Amniotic stem cell (primary cell): Measurements from ENCODE around the gene DNAAF5.

Source experiments
- DNase-seq: peaks from one replicate; lab custom pipeline; 2025; lab: John Stamatoyannopoulos, UW

DNAAF5 gene

DNA sequence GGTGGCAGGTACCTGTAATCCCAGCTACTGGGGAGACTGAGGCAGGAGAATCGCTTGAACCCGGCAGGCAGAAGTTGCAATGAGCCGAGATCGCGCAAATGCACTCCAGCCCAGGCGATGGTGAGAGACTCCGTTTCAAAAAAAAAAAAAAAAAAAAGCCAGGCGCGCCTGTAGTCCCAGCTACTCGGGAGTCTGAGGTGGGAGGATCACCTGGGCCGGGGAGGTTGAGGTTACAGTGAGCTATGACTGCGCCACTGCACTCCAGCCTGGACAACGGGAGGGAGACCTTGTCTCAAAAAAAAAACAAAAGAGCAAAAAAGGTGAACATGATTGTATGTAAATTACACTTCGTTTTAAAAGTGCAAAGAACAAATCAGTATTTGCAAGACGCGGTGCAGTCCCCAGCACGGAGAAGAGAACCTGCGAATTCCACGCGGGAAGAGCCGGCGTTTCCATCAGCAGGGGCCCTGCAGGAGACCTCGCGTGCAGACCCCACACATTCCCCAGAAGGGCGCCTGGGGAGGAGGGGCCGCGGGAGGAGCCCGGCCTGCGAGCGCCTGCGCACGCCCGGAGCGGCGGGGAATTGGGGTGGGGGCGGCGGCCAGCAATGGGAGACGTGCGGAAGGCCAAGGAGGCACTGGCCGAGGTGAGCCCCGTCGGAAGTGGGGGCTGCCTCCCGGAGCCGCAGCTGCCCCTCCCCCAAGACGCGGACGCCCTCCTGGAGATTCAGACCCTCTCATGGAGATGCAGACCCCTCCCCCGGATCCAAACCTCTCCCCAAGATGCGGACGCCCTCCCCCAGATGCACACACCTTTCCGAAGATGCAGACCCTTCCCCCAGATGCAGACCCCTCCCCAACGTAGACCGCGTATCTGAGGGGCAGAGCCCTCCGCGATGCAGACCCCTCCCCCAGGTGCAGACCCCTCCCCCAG, 89.1 kb downstream of the DNAAF5 start:
- no peak for DNase-seq

DNA sequence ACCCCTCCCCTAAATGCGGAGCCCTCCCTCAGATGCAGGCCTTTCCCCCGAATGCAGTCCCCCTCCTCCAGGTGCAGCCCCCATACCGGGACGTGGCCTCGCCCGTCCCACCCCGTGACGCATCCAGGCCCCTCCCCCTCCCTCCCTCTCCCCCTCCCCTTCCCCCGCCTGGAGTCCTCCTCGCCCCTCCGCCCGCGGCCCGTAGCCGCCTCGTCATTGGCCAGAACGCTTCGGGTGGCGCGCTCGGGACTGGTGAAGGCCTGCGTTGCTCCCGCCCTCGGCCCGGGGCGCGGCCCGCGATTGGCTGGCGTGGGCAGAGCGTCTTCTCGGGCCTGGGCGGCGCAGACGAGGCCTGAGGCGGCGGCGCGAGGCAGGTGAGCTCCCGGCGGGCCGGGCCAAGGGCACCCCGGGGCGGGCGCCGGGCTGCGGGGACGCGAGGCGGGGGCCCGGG, 89.8 kb downstream of the DNAAF5 start:
- peak; percentile 92 for DNase-seq

DNA sequence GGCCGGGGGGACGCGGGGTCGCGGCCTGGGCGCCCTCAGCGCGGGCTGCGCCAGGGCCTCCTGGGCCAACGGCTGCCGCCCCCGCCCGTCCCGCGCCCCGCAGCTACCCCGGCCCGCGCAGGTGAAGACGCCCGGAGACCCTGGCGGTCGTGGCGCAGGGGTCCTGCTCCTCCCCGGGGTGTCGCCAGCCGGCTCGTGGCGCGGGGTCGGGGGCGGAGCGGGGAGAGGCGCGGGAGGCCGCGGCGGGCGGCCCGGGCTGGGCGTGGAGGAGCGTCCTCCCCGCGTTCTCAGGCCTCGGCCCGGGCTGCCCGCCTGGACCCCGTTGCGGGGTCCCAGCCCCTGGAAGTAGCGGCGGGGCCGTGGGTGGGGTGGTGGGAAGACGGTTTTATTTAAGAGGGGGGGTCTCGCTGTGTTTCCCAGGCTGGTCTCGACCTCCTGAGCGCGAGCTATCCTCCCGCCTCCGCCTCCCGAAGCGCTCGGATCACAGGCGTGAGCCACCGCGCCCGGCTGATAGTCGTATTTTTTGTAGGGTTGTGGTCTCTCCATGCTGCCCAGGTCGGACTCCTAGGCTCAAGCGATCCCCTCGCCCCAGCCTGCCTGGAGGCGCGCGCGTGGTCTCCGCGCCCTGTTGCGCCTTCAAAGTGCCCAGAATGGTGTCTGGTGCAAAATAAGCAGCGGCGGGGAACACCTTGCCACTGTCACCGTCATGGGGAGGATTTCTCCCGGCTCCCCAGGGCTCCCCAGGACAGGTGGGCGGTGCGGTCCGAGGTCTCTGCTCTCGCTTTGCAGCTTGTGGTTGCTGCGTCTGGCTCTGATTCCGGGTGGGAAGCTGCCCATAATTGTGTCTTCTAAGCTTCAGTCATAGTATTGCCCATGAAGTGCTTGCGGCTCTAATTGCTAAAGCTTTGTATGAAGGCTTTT, 90.5 kb downstream of the DNAAF5 start:
- DNase-seq, result no peak

DNA sequence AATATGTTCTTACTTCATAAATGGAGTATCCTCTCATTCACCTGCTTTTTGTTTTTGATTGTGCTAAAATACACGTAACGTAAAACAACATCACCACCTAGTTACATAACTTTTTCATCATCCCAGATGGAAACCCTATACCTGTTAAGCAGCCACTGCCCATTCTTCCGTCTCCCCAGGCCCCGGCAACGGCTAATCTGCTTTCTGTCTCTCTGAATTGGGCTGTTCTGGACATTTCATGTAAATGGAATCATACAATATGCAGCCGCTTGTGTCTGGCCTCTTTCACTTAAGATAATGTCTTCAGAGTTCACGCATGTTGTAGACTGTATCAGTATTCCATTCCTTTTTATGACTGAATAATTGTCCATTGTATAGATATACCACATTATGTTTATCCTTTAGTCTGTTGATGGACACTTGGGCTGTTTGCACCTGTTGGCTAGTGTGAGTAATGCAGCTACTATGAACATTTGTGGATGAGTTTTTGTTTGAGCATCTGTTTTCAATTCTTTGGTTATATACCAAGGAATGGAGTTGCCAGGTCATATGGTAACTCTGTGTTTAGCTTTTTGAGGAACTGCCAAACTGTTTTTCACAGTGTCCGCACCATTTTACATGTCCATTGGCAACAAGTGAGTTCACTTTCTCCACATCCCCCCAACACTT, 91.7 kb downstream of the DNAAF5 start:
- DNase-seq, result no peak

DNA sequence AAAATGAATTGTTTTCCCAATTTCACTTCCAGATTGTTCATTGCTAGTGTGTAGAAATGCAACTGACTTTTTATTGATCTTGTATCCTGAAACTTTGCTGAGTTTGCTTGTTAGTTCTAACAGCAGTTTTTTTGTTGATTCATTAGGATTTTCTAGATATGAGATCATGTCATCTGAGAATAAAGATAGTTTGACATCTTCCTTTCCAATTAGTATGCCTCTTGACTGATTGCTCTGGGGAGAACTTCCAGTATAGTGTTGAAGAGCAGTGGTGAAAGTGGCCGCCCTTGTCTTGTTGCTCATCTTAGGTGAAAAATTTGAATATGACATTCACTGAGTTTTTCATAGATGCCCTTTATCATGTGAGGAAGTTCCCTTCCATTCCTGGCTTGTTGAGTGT, 93.8 kb downstream of the DNAAF5 start:
- no peak for DNase-seq

DNA sequence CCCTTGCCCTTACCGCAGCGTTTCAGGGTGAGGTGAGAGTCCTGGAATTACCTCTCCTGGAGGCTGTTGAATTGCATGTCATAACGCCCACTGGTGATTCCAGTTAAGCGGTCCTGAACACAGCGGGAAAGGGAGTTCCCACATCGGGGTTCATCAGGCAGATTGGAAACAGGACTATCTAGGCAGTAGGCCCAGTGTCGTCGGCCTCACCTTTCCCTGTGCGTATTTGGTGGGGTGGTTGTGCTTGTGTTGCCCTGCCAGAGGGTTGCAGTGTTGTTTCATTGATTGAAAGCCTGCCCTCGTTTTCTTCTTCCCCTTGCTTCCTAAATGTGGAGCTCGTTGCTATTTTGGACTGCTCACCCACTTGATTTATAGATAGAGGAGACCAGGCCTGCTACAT, 95.2 kb downstream of the DNAAF5 start:
- no peak for DNase-seq

DNA sequence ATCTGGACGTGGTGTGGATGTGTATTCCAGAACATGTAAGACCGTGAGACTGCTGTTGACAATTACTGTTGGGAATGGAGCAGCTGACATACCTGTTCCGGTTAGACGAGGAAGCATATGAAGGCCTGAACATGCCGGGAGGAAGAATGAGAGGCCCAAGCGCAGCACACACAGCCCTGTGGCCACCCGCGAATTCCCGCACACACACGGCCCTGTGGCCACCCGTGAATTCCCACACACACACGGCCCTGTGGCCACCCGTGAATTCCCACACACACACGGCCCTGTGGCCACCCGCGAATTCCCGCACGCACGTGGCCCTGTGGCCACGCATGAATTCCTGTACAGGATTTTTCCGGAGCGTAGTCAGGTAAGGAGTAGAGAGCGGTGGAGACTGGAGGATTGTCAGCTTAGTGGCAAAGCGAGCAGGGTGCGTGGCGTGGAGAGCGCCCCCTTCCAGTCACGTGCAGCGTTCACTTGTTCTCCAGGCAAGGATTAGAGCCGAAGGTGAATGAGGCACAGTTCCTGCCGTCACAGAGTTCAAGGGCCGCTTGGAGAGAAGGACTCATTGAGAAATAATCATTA, 96.3 kb downstream of the DNAAF5 start:
- no peak for DNase-seq

DNA sequence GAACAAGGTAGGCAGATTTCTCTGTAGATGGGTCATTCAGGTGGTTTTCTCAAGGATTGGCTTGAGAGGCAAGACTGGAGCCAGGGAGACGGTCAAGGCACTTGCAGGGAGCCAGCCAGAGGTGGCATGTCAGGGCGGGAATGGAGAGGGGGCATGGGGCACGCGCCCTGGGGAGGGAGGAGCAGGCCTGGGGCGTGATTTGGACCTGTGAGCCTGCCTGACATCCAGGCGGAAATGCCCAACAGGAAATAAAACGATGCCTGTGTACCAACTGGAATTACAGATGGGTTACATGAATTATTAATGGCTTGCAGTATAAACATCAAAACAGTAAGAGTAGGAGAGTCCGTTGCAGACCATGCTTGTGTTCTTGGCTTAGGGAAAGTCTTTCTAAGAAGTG, 97.2 kb downstream of the DNAAF5 start:
- DNase-seq, result no peak

DNA sequence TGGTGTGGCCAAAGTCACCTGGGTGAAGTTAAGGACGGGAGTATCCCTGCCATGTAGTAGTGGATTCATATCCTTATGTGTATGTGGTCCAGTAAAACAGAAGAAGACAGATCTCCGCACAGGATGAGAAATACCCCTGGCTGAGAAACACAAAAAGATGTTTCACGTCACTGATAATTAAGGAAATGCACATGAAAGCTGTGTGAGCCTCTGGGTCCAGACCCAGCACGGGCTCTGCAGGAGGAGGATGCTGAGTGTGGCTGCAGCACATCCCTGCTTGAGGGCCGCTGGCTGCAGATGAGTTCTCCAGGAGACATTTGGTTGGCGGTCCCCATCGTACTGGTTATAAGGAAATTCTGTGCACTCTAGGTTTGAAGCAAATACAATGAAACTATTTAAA, 97.6 kb downstream of the DNAAF5 start:
- no peak for DNase-seq

DNA sequence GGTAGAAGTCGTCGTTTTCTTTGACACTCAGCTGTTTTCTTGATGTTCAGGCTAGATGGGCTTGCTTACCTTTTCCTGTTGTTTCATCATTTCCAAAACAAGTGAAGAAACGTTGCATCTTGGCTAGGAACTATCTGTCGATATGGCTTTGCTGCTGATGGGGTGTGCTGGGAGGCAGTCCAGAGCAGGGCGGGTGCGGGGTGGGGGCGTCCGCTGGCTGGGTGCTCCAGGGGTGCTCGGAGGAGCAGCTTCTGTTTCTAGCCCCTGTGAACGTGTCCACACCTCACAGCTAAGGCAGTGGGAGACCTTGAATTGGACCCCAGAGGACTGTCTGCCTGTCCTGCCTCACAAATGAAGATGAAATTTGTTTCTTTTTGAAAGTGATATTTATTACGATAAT, 98.2 kb downstream of the DNAAF5 start:
- DNase-seq, result no peak

DNA sequence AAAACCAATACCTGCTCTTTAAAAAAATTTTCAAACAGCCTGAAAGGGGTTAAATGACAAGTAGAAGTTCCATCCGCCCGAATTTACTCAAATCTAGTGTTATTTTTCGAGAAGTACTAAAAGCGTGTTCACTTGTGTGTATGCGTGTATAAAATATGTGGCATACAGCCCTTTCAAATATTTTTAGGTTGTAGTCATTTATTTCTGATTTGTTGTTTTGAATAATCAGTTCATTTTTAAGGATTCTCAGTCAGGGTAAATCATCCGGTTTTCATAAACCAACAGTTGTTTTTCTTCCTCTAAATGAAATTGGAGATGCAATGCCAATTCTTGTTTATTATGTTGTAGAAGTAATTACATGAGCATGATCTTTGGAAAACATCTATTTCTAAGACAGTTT, 98.9 kb downstream of the DNAAF5 start:
- DNase-seq, result no peak

DNA sequence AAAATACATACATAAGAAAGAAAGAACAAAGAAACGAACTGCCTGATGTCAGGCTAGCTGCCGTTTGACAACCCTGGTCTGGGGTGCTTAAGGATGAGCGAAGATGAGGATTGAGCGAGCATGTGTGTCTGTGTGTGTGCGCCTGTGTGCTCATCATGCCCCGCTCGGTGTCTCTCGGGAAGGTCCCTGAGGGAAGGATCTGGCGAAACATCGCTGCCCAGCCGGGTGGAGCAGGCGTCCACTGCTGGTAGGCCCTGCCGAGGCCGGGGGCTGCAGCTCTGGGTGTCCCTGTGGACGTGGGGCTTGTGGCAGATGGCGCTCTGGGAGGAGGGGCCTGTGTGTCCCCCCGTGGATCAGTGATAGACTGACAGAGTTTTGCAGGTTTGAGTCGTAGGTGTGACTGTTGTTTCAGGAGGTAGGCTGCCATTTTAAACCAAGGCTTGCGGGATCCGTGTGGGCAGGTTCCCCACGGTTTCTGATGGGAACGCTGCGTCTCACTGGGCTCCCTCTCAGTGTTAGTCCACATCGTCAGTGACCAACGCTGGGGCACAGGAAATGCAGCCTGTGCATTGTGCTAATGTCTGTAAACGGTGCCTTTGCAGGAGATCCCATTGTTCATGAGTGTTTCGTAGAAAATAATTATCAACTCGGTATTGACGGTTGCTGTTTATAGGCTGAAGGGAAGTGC, 99.9 kb downstream of the DNAAF5 start:
- DNase-seq, result no peak

DNA sequence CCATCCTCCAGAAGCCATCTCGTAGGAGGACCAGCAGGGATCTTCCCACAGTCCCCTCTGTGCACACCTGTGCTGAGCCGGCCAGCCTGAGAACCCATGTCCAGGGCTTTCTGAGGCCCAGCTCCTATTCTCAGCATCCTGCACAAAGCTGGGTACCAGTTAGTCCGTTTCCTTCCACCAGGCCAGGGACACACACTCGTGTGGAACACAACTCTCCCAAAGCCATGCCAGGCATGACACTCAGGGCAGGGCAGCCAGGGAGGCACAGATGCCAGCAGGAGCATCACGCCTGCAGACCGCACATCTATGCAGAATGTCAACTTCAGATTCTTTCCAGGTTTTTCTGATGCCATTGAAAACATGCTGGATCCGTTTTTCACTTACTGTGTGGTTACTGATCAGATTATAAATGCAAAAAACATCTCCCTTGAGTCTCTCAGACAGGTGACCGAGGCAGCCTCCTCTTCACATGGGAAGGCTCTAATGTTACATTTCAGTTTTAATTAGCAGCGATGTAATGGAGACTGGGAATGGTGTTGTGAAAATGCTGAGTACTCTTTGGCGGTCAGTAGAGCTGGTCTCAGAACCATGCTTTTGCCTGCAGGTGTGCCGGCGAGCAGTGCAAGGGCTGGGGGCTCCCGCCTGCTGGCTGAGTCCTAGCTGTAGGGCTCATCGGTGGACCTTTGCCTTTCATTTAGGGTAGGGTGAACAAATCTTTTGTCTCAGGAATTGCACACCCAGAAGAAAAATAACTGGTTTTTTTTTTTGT, 102.5 kb downstream of the DNAAF5 start:
- no peak for DNase-seq

DNA sequence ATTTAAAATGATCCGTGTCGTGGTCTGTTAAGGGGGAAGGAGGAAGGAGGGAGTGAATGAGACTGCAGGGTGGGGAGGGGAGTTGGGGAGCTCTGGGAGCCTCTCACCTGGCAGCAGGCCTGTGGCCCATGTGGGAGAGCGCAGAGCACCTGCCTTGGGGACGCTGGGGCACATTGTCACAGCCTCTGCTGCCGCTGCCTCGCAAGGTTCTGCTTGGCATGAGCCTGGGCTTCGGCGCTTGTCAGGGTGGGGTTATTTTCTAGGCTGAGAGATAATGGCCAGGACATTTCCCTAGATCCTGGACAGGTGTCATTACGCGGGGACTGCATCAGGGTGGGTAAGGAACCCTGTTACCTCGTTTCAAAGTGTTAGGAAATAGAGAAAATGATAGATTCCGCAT, 103.6 kb downstream of the DNAAF5 start:
- no peak for DNase-seq

DNA sequence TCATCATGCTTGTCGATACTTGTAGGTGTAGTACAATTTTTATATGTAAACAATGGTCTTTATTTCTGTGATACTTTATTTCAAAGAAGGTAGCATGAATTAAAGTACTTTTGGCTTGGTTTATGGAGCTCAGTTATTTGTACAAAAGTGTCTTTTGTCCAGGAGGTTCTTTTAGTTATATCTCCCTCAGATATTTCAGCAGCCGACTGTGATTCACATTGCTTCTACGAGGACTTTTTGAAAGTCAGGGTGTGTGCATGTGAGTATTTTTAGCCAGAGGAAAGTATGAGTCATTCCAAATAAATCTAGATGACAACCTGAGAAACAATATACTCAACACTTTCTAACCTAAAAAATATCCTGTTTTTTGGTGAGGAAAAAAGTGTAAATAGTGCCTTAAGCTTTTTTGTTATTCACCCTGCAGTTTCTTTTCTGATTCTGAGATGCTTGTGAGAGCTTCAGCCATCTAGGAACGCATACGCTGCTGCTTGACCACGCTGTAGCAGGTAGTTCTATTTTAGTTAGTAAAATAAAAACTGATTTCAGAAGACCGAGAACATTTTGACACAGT, 105.2 kb downstream of the DNAAF5 start:
- peak; percentile 84 for DNase-seq

DNA sequence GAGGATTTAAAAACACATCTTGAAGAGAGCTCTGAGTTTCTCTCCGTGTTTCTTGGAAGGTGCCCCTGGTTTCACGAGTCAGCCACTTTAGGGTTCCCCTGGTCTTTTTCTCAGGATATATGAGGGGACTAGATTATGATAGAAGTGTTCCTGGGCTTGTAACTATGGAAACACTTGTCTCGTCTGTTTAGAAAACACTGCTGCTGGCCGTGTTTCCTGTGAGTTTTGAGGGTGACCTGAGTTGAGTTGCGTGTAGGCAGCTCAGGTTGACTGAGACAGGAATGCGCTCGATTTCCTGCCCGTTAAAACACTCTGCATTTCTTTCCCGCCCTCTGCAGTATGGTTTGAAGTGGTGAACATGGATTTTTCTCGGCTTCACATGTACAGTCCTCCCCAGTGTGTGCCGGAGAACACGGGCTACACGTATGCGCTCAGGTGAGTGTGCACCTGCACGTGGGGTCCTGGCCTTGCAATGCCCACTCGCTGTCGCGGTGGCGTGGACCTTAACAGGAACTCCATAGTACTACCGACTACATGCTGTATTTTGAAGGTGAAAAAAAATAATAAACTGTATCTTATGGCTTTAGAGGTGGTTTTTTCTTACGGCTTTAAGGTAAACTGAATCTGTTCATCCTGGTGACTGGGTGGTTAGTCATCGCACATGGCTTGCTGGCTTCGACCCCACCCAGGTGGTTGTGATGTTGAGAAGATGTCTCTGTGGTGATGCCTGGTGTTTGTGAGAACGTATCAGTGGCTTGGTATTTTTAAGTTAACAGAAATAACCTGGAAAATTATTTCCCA, 105.9 kb downstream of the DNAAF5 start, which contains the start of gene SUN1:
SUN1 (plus strand) TSS at position 310 of the 801 bp plus-strand sequence; CDS start at position 359, 49 bp downstream.
- peak; percentile 12 for DNase-seq

DNA sequence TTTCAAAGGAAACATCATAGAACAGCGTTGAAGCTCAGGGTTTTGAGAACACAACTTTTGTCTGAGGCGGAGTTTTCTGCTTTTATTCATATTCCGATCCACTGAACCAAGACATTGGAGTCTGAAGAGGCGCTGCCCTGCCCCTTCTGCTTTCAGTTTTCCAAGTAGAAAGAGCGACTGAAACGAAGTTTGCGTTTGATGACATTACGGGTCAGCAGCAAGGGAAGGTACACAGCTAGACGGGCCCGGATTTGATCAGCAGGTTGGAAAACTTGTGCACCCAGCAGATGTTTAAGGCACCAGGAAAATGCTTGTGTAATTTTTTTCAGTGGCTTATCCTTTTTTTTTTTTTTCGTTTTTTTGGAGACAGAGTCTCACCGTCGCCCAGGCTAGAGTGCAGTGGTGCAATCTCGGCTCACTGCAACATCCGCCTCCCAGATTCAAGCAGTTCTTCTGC, 106.5 kb downstream of the DNAAF5 start:
- no peak for DNase-seq

DNA sequence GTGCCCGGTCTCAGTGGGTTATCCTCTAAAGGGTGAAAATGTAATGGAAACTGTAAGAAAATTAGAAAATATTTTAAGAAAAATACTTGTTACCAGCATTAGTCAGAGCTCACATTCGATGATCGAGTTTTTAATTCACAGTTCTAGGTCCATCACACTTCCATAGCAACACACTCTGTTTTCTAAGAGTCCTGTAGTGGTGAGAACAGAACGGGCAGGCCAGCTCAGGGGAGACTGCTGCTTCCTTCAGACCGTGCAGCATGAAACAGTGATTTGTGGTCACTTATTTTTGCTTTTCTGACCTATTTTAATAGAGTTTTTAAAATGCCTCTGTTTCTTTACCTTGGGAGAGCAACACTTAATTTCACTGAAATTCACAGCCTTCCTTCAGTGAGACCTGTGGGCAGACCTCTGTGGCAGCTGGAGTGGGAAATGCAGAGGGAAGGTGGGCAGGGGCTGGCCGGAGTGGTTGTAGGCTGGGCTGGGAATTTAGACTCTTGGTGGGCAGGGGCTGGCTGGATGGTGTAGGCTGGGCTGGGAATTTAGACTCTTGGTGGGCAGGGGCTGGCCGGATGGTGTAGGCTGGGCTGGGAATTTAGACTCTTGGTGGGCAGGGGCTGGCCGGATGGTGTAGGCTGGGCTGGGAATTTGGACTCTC, 107.2 kb downstream of the DNAAF5 start:
- DNase-seq, result no peak

DNA sequence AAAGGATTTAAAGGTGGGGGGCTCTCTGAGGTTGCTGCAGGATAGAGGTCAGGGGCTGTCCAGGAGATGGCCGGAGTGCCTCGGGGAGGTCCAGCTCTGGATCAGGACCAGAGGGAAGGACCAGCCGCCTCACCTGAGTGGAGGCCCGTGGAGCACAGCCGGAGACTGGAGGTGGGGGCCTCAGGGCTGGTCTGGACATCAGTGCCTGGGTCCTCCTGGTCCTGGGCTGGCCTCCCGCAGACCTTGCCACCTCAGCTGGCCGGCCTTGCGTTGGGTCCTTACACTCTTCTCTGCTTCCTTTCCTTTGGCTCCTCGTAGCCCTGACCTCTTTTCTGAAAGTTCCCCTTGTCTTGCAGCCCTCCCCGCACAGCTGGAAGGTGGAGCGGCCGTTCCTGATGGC, 107.8 kb downstream of the DNAAF5 start:
- no peak for DNase-seq
